ENCODE data around the gene SLC38A8.

The SLC38A8 gene

DNA sequence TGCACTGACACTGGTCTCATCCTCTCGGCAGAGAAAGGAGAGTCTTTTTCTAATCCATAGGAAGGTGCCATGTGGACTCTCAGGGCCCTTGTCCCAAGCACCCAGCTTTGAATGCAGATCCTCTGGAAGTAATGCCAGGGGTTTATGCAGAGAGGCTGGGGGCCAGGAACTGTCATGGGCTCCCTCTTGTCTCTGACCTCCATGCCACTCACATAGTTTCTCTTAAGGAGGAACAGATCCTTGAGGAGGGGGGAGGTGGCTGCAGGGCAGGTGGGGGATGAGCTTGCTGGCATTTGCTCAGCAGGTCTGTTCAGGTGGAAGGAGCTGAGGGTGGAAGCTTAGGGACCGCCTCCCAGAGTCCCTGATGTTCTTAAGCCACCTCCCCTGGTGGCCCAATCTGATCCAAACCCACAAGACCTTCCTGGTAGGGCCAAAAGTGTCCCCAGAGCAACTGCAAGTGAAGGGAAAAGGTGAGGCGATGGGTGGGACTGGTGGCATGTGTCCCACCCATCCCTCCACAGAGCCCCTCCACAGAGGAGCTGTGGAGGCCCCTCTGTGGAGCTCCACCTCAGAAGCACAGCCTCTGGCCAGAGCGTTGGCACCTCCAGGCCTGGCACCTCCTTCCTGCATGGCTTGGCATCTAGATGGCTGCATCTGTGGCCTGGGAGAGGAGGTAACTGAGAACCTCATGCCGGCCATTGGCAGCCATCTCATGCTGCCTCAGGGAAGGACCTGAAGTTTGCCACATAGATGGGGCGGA lies 65.4 kb downstream of the SLC38A8 start:
- TF ChIP-seq, protein P1, sequence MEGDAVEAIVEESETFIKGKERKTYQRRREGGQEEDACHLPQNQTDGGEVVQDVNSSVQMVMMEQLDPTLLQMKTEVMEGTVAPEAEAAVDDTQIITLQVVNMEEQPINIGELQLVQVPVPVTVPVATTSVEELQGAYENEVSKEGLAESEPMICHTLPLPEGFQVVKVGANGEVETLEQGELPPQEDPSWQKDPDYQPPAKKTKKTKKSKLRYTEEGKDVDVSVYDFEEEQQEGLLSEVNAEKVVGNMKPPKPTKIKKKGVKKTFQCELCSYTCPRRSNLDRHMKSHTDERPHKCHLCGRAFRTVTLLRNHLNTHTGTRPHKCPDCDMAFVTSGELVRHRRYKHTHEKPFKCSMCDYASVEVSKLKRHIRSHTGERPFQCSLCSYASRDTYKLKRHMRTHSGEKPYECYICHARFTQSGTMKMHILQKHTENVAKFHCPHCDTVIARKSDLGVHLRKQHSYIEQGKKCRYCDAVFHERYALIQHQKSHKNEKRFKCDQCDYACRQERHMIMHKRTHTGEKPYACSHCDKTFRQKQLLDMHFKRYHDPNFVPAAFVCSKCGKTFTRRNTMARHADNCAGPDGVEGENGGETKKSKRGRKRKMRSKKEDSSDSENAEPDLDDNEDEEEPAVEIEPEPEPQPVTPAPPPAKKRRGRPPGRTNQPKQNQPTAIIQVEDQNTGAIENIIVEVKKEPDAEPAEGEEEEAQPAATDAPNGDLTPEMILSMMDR (IDR thresholded peaks at IDR 0.05; ENCODE audit: insufficient read depth, missing control alignments), result no peak
- no peak for DNase-seq (ENCODE audit: insufficient read length, low spot score)
- no peak for FAIRE-seq

GRCh38 chr16:83975590-83976260 lies 66.9 kb downstream of the SLC38A8 start:
- DNase-seq (ENCODE audit: insufficient read length, low spot score) (no peak), FAIRE-seq (no peak)
- TF ChIP-seq, protein P1 (IDR thresholded peaks at IDR 0.05; ENCODE audit: insufficient read depth, missing control alignments), result no peak

GRCh38 chr16:83974475-83974874 lies 68.1 kb downstream of the SLC38A8 start:
- no peak for DNase-seq (ENCODE audit: insufficient read length, low spot score)
- TF ChIP-seq, protein P1 (IDR thresholded peaks at IDR 0.05; ENCODE audit: insufficient read depth, missing control alignments), result no peak
- no peak for FAIRE-seq

GRCh38 chr16:83973581-83974385 lies 68.8 kb downstream of the SLC38A8 start:
- TF ChIP-seq, protein P1 (IDR thresholded peaks at IDR 0.05; ENCODE audit: insufficient read depth, missing control alignments), result no peak
- FAIRE-seq (no peak), DNase-seq (ENCODE audit: insufficient read length, low spot score) (no peak)

DNA sequence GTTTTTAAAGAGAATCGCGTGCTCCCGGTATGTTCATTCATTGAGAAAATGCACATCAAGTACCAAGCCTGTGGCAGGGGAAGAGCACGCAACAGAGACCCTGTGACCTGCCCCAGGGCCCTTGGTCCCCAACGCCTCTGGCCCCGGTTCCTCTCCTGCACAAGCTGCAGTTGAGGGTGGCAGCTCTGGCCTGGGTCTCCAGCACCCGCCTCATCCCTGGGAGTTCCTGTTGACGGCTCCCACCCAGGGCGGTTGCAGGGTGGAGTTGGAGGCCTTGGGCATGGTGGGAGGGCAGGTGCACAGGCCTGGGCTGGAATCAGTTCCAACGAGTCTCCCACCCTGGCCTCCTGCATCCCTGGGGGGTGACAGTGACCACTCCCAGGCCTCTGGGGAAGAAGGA lies 69.5 kb downstream of the SLC38A8 start:
- no peak for FAIRE-seq

GRCh38 chr16:83972256-83973008 lies 70.2 kb downstream of the SLC38A8 start:
- FAIRE-seq, result no peak
- no peak for DNase-seq (ENCODE audit: insufficient read length, low spot score)
- TF ChIP-seq, protein P1 (IDR thresholded peaks at IDR 0.05; ENCODE audit: insufficient read depth, missing control alignments), result no peak

More for the DNA sequence above, 69.5 kb downstream of the SLC38A8 start:
- no peak for DNase-seq (ENCODE audit: insufficient read length, low spot score)
- TF ChIP-seq, protein P1 (IDR thresholded peaks at IDR 0.05; ENCODE audit: insufficient read depth, missing control alignments), result no peak
